Caco-2 (cell line): ENCODE results near the gene RABGAP1L. TPM values are rescaled to one million over a fixed set of nuclear protein-coding genes. Genes with fewer than 3 reads are reported as not detected.

Source experiments
- BruUV-seq: library from RNA; stranded (reverse); fragments of 400-500 nt; replicated peaks from 2 replicates; lab custom pipeline; 2021; lab: Mats Ljungman, UMichigan
- CTCF ChIA-PET: fragments of 300-600 bp; sonication (Branson Sonifier 250); formaldehyde crosslinking; loops from one replicate; lab custom pipeline; 2022; ENCODE audit warnings: antibody characterized with exemption; lab: Charles Lee
- POLR2A ChIA-PET: fragments of 300-600 bp; sonication (Branson Sonifier 250); formaldehyde crosslinking; loops from one replicate; lab custom pipeline; 2022; ENCODE audit warnings: antibody characterized with exemption; lab: Charles Lee
- DNase-seq, 2 experiments: peaks; one replicate each; pipeline versions ENCODE4 v3.0.0 to v3.0.0-alpha.2; 2020 to 2022
- H3K27me3 ChIP-seq: replicated peaks from 2 replicates; pipeline ENCODE4 v1.6.0; 2011; ENCODE audit warnings: low read length; ENCODE audit not compliant: control insufficient read depth, insufficient read depth
- H3K36me3 ChIP-seq: 2 replicates; pipeline ENCODE4 v1.5.1; 2011; ENCODE audit warnings: low read length; ENCODE audit not compliant: control insufficient read depth, insufficient read depth
- H3K4me1 ChIP-seq: fragments of 250-450 bp; sonication (Bioruptor Pico); 2 replicates; pipeline ENCODE4 v1.5.1; 2020; ENCODE audit warnings: mild to moderate bottlenecking
- H3K4me3 ChIP-seq: 2 replicates; pipeline ENCODE4 v1.5.1; 2011; ENCODE audit warnings: low read depth, mild to moderate bottlenecking, control low read depth, low read length
- H3K9me3 ChIP-seq: fragments of 250-450 bp; sonication (Bioruptor Pico); 2 replicates; pipeline ENCODE4 v1.5.1; 2020; ENCODE audit warnings: mild to moderate bottlenecking, moderate library complexity
- H3K27ac Mint-ChIP-seq: one replicate; pipeline ENCODE4 v1.8.0; 2022; ENCODE audit warnings: mixed read lengths; ENCODE audit not compliant: unreplicated experiment
- H3K27me3 Mint-ChIP-seq: one replicate; pipeline ENCODE4 v1.8.0; 2022; ENCODE audit warnings: mixed read lengths; ENCODE audit not compliant: insufficient read depth, unreplicated experiment
- H3K36me3 Mint-ChIP-seq: one replicate; pipeline ENCODE4 v1.8.0; 2022; ENCODE audit warnings: mild to moderate bottlenecking, mixed read lengths; ENCODE audit not compliant: insufficient read depth, unreplicated experiment
- H3K4me1 Mint-ChIP-seq: one replicate; pipeline ENCODE4 v1.8.0; 2022; ENCODE audit warnings: low read depth, mixed read lengths; ENCODE audit not compliant: unreplicated experiment
- H3K4me3 Mint-ChIP-seq: one replicate; pipeline ENCODE4 v1.8.0; 2022; ENCODE audit warnings: mild to moderate bottlenecking, moderate library complexity, mixed read lengths; ENCODE audit not compliant: unreplicated experiment
- H3K9me3 Mint-ChIP-seq: one replicate; pipeline ENCODE4 v1.8.0; 2022; ENCODE audit warnings: mixed read lengths; ENCODE audit not compliant: unreplicated experiment
- intact Hi-C: fragments of 100-400 bp; cut with micrococcal nuclease; formaldehyde crosslinking; loops from one replicate; pipeline ENCODE4 v1.10.0; 2022; ENCODE audit not compliant: unreplicated experiment
- total RNA-seq: library from RNA; stranded (reverse); gene quantifications from 2 replicates; pipeline ENCODE4 v1.2.3, GENCODE V29; 2022
- TF ChIP-seq, protein P1 (sequence below), 2 experiments: fragments of 200-600 bp in 1 of 2; IDR thresholded peaks; 1 replicate in 1 of 2; 2 replicates in 1 of 2; pipeline versions ENCODE4 v1.5.1 to v1.8.0; 2011 to 2022; ENCODE audit warnings: antibody characterized with exemption in 1 of 2, control low read depth in 1 of 2, inconsistent platforms in 1 of 2, low read depth in 1 of 2, low read length in 1 of 2, mild to moderate bottlenecking in 1 of 2, moderate library complexity in 1 of 2; ENCODE audit not compliant: insufficient read depth in 1 of 2, severe bottlenecking in 1 of 2, unreplicated experiment in 1 of 2

RABGAP1L gene
- total RNA-seq, 1 experiment from 2014 or later: 20.3 TPM

- no TSS peak for BruUV-seq
- CTCF ChIA-PET: interaction anchor here (1.0 to 1.4 kb wide), 3 partner anchors 23 to 183 kb away, joined by 3 to 5 read pairs (median 4); partner anchors contain the start of gene CACYBP
- H3K27ac Mint-ChIP-seq: no peak overlapping the region
Observed at GRCh38 chr1:174942547-174943255, 783.4 kb downstream of the RABGAP1L start.

DNA sequence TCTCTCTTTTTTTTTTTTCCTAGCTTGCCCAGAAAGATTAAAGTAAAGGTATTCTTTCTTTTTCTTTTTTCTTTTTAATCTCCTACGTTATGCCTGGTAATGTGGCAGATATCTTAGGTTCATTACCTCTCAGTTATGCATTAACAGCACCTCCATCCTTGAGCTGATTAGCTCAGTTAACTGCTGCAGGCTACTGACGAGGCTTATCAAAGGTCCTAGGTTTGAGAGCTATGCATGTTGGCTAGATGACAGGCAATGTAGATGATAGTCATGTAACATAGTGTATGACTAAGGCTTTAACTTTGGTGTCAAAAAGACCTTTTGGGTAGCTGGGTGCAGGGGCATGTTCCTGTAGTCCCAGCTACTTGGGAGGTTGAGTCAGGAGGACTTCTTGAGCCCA, 786.7 kb downstream of the RABGAP1L start:
- Mint-ChIP-seq H3K27ac (no peak overlapping the region), H3K27me3 (no peaks in the 10 kb centered on the region), H3K4me3 (no peak overlapping the region), H3K36me3 (no peaks in the 10 kb centered on the region), H3K9me3 (no peaks in the 10 kb centered on the region), H3K4me1 (peaks cover 18% of the 10 kb centered on the region)
- ChIA-PET POLR2A (no interaction called here), CTCF (interaction anchor here (0.6 to 0.9 kb wide), 2 partner anchors 11 to 13 kb away, joined by 3 to 6 read pairs; no protein-coding TSS in a partner anchor)
- Histone ChIP-seq H3K36me3 (no peaks in the 10 kb centered on the region), H3K4me3 (no peak overlapping the region), H3K27me3 (no peaks in the 10 kb centered on the region), H3K9me3 (no peaks in the 10 kb centered on the region), H3K4me1 (peaks cover 8% of the 10 kb centered on the region; the same call in 1 of the 2 replicates)
- TF ChIP-seq, protein P1, sequence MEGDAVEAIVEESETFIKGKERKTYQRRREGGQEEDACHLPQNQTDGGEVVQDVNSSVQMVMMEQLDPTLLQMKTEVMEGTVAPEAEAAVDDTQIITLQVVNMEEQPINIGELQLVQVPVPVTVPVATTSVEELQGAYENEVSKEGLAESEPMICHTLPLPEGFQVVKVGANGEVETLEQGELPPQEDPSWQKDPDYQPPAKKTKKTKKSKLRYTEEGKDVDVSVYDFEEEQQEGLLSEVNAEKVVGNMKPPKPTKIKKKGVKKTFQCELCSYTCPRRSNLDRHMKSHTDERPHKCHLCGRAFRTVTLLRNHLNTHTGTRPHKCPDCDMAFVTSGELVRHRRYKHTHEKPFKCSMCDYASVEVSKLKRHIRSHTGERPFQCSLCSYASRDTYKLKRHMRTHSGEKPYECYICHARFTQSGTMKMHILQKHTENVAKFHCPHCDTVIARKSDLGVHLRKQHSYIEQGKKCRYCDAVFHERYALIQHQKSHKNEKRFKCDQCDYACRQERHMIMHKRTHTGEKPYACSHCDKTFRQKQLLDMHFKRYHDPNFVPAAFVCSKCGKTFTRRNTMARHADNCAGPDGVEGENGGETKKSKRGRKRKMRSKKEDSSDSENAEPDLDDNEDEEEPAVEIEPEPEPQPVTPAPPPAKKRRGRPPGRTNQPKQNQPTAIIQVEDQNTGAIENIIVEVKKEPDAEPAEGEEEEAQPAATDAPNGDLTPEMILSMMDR (IDR thresholded peaks at IDR 0.05; ENCODE audit: insufficient read depth in 1 of 2, low read depth in 1 of 2, low read length in 1 of 2, severe bottlenecking in 1 of 2, unreplicated experiment in 1 of 2): no peak
- DNase-seq: no peak
- intact Hi-C loops: no loop called here
- BruUV-seq: no TSS peak

More at GRCh38 chr1:174942547-174943255, 783.4 kb downstream of the RABGAP1L start:
- H3K4me1 ChIP-seq: peaks cover 8% of the 10 kb centered on the region; the same call in 1 of the 2 replicates
- no peaks in the 10 kb centered on the region for H3K27me3 ChIP-seq
- Mint-ChIP-seq H3K4me1 (peaks cover 18% of the 10 kb centered on the region), H3K9me3 (no peaks in the 10 kb centered on the region), H3K36me3 (no peaks in the 10 kb centered on the region), H3K27me3 (no peaks in the 10 kb centered on the region), H3K4me3 (no peak overlapping the region)
- no peak overlapping the region for H3K4me3 ChIP-seq
- POLR2A ChIA-PET: interaction anchor here (1.3 kb wide), 1 partner anchor 57 kb away, joined by 6 read pairs; the partner anchor contains the start of gene CACYBP
- TF ChIP-seq, protein P1 (IDR thresholded peaks at IDR 0.05; ENCODE audit: insufficient read depth in 1 of 2, low read depth in 1 of 2, low read length in 1 of 2, severe bottlenecking in 1 of 2, unreplicated experiment in 1 of 2): no peak
- no peaks in the 10 kb centered on the region for H3K36me3 ChIP-seq
- intact Hi-C loops: loop anchor here (1.0 kb wide), 1 partner anchor 11 kb away; no protein-coding TSS in a partner anchor
- no peaks in the 10 kb centered on the region for H3K9me3 ChIP-seq
- peak; percentile 39 to 41 for DNase-seq

DNA sequence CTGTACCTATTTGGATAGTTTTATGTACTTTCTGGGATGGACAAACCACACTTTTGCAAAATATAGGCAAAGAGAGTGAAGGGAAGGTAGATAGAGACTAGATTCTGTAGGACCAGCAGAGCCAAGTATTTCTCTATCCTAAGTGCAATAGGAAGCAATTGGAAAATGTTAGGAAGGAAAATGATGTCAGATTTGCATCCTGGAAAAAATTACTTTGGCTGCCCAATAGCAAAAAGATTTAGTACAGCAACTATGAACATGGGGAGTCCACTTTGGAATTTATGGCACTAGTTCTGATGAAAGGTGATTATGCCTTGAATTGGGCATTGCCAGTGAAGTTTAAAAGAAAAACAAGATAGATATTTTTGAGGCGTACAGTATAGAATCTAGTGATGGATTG, 789.7 kb downstream of the RABGAP1L start:
- TF ChIP-seq, protein P1 (IDR thresholded peaks at IDR 0.05; ENCODE audit: insufficient read depth in 1 of 2, low read depth in 1 of 2, low read length in 1 of 2, severe bottlenecking in 1 of 2, unreplicated experiment in 1 of 2): no peak
- peaks cover 16% of the 10 kb centered on the region for H3K4me1 ChIP-seq
- H3K9me3 ChIP-seq: no peaks in the 10 kb centered on the region
- no peak overlapping the region for H3K4me3 ChIP-seq
- intact Hi-C loops: no loop called here
- no TSS peak for BruUV-seq
- no peaks in the 10 kb centered on the region for H3K36me3 Mint-ChIP-seq
- no peaks in the 10 kb centered on the region for H3K27me3 Mint-ChIP-seq
- CTCF ChIA-PET: no interaction called here
- no peaks in the 10 kb centered on the region for H3K27me3 ChIP-seq
- H3K36me3 ChIP-seq: no peaks in the 10 kb centered on the region
- DNase-seq: no peak
- peaks cover 18% of the 10 kb centered on the region for H3K4me1 Mint-ChIP-seq
- POLR2A ChIA-PET: no interaction called here
- no peaks in the 10 kb centered on the region for H3K9me3 Mint-ChIP-seq
- H3K4me3 Mint-ChIP-seq: no peak overlapping the region
- H3K27ac Mint-ChIP-seq: no peak overlapping the region
